ENCODE measurements around the gene PARVB. TPM values are rescaled to one million over a fixed set of nuclear protein-coding genes. Genes with fewer than 3 reads are reported as not detected.
"Not testable (repeated sequence)": the region's sequence is repeated elsewhere in the genome, so short reads cannot be mapped to it uniquely, and the experiment has no call there.

PARVB gene
- total RNA-seq, 1 donor, result 23.3 TPM

- no peaks in the 10 kb centered on the region for H3K27me3 ChIP-seq (ENCODE audit: insufficient read depth, low read length)
- no peaks in the 10 kb centered on the region for H3K9me3 ChIP-seq (ENCODE audit: low read depth, low read length)
- no peak overlapping the region for H3K4me3 ChIP-seq (ENCODE audit: low read length)
- H3K4me1 ChIP-seq (ENCODE audit: insufficient read depth, low read length), result no peaks in the 10 kb centered on the region
These were observed 84.8 kb downstream of the PARVB start for GRCh38 chr22:44108806-44109385.

- no peak overlapping the region for H3K4me3 ChIP-seq (ENCODE audit: low read length)
- no peaks in the 10 kb centered on the region for H3K9me3 ChIP-seq (ENCODE audit: low read depth, low read length)
- no peaks in the 10 kb centered on the region for H3K27me3 ChIP-seq (ENCODE audit: insufficient read depth, low read length)
- H3K4me1 ChIP-seq (ENCODE audit: insufficient read depth, low read length), result no peaks in the 10 kb centered on the region
These were observed 85.3 kb downstream of the PARVB start for GRCh38 chr22:44109416-44109815.

GRCh38 chr22:44110656-44111055, 86.6 kb downstream of the PARVB start:
- not testable (repeated sequence) for H3K4me1 ChIP-seq (ENCODE audit: insufficient read depth, low read length); H3K9me3 ChIP-seq (ENCODE audit: low read depth, low read length); H3K4me3 ChIP-seq (ENCODE audit: low read length); H3K27me3 ChIP-seq (ENCODE audit: insufficient read depth, low read length)

- no peaks in the 10 kb centered on the region for H3K27me3 ChIP-seq (ENCODE audit: insufficient read depth, low read length)
- H3K4me1 ChIP-seq (ENCODE audit: insufficient read depth, low read length), result no peaks in the 10 kb centered on the region
These were observed 87.6 kb downstream of the PARVB start for GRCh38 chr22:44111562-44112155.

GRCh38 chr22:44112191-44112590, 88.1 kb downstream of the PARVB start:
- Histone ChIP-seq H3K4me3 (ENCODE audit: low read length) (no peak overlapping the region), H3K4me1 (ENCODE audit: insufficient read depth, low read length) (no peaks in the 10 kb centered on the region), H3K9me3 (ENCODE audit: low read depth, low read length) (no peaks in the 10 kb centered on the region), H3K27me3 (ENCODE audit: insufficient read depth, low read length) (no peaks in the 10 kb centered on the region)

More at GRCh38 chr22:44111562-44112155, 87.6 kb downstream of the PARVB start:
- no peak overlapping the region for H3K4me3 ChIP-seq (ENCODE audit: low read length)
- H3K9me3 ChIP-seq (ENCODE audit: low read depth, low read length), result no peaks in the 10 kb centered on the region

GRCh38 chr22:44116331-44116730, 92.2 kb downstream of the PARVB start:
- Histone ChIP-seq H3K4me3 (ENCODE audit: low read length) (no peak overlapping the region), H3K4me1 (ENCODE audit: insufficient read depth, low read length) (no peaks in the 10 kb centered on the region), H3K27me3 (ENCODE audit: insufficient read depth, low read length) (no peaks in the 10 kb centered on the region), H3K9me3 (ENCODE audit: low read depth, low read length) (no peaks in the 10 kb centered on the region)

GRCh38 chr22:44116755-44117684, 92.9 kb downstream of the PARVB start:
- Histone ChIP-seq H3K4me3 (ENCODE audit: low read length) (no peak overlapping the region), H3K9me3 (ENCODE audit: low read depth, low read length) (no peaks in the 10 kb centered on the region), H3K4me1 (ENCODE audit: insufficient read depth, low read length) (no peaks in the 10 kb centered on the region), H3K27me3 (ENCODE audit: insufficient read depth, low read length) (no peaks in the 10 kb centered on the region)

- Histone ChIP-seq H3K9me3 (ENCODE audit: low read depth, low read length) (no peaks in the 10 kb centered on the region), H3K27me3 (ENCODE audit: insufficient read depth, low read length) (no peaks in the 10 kb centered on the region), H3K4me1 (ENCODE audit: insufficient read depth, low read length) (no peaks in the 10 kb centered on the region), H3K4me3 (ENCODE audit: low read length) (no peak overlapping the region)
These were observed 93.6 kb downstream of the PARVB start for GRCh38 chr22:44117746-44118145.

- Histone ChIP-seq H3K4me3 (ENCODE audit: low read length) (no peak overlapping the region), H3K9me3 (ENCODE audit: low read depth, low read length) (no peaks in the 10 kb centered on the region), H3K4me1 (ENCODE audit: insufficient read depth, low read length) (no peaks in the 10 kb centered on the region), H3K27me3 (ENCODE audit: insufficient read depth, low read length) (no peaks in the 10 kb centered on the region)
These were observed 94.7 kb downstream of the PARVB start for GRCh38 chr22:44118645-44119315.

GRCh38 chr22:44119669-44120313, 95.7 kb downstream of the PARVB start:
- no peaks in the 10 kb centered on the region for H3K27me3 ChIP-seq (ENCODE audit: insufficient read depth, low read length)
- H3K9me3 ChIP-seq (ENCODE audit: low read depth, low read length), result no peaks in the 10 kb centered on the region
- no peak overlapping the region for H3K4me3 ChIP-seq (ENCODE audit: low read length)
- no peaks in the 10 kb centered on the region for H3K4me1 ChIP-seq (ENCODE audit: insufficient read depth, low read length)

- no peaks in the 10 kb centered on the region for H3K9me3 ChIP-seq (ENCODE audit: low read depth, low read length)
- no peak overlapping the region for H3K4me3 ChIP-seq (ENCODE audit: low read length)
- no peaks in the 10 kb centered on the region for H3K27me3 ChIP-seq (ENCODE audit: insufficient read depth, low read length)
- H3K4me1 ChIP-seq (ENCODE audit: insufficient read depth, low read length), result no peaks in the 10 kb centered on the region
These were observed 96.2 kb downstream of the PARVB start for GRCh38 chr22:44120314-44120704.

GRCh38 chr22:44125421-44125820, 101.3 kb downstream of the PARVB start:
- Histone ChIP-seq H3K4me1 (ENCODE audit: insufficient read depth, low read length) (peaks cover 3% of the 10 kb centered on the region), H3K4me3 (ENCODE audit: low read length) (no peak overlapping the region), H3K27me3 (ENCODE audit: insufficient read depth, low read length) (no peaks in the 10 kb centered on the region), H3K9me3 (ENCODE audit: low read depth, low read length) (peaks cover 13% of the 10 kb centered on the region)

GRCh38 chr22:44126807-44127206, 102.7 kb downstream of the PARVB start:
- peaks cover 13% of the 10 kb centered on the region for H3K9me3 ChIP-seq (ENCODE audit: low read depth, low read length)
- peaks cover 3% of the 10 kb centered on the region for H3K4me1 ChIP-seq (ENCODE audit: insufficient read depth, low read length)
- H3K27me3 ChIP-seq (ENCODE audit: insufficient read depth, low read length), result no peaks in the 10 kb centered on the region
- no peak overlapping the region for H3K4me3 ChIP-seq (ENCODE audit: low read length)

GRCh38 chr22:44127356-44127755, 103.3 kb downstream of the PARVB start:
- Histone ChIP-seq H3K27me3 (ENCODE audit: insufficient read depth, low read length) (no peaks in the 10 kb centered on the region), H3K4me3 (ENCODE audit: low read length) (no peak overlapping the region), H3K9me3 (ENCODE audit: low read depth, low read length) (peaks cover 13% of the 10 kb centered on the region), H3K4me1 (ENCODE audit: insufficient read depth, low read length) (peaks cover 3% of the 10 kb centered on the region)
